HG02970 (cell line): ENCODE data around the gene FAM53C.
A peak's percentile ranks its signal among the peaks of the same experiment; 100 is the strongest.
"Not testable (repeated sequence)": the region's sequence is repeated elsewhere in the genome, so short reads cannot be mapped to it uniquely, and the experiment has no call there.

ENCODE experiments used
- ATAC-seq: cut with Tn5 transposase; IDR thresholded peaks from one replicate; pipeline ENCODE4 v1.9.1; 2021; ENCODE audit warnings: mild to moderate bottlenecking, moderate library complexity, moderate number of reproducible peaks; ENCODE audit not compliant: unreplicated experiment, low FRiP score

The FAM53C gene

DNA sequence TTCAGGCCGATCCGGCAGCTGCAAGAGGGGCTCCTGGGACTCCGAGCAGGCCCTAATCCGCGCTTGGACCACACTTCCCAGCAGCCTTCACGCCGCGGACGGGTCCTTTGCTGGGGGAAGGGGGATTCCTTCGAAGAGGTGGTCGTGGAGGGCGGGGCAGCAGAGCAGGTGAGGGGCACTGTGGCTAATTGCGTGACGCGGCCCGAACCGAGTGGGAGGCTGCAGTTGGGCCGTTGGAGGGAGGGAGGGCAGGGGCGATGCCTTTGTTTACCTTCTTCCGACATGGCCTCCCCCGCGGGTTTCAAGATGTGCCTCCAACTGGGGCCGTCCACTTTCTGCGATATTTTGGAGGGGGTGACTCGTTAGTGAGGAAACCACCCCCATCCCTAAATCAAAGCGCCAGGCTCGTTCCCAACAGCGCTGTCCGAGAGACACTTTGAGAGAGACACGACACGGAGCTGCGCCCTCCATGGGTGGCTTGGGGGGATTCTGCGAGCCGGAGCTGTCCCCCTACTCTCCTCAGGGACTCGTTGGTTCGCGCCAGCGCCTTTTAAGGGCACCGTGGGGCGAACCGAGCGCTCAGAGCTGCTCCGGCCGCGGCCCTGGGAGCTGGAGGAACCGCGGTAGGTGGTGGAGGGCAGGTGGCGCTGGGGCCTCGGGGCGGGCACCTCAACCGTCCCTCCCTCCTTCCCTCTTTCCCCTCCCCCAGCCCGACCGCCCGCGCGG lies at the start of gene FAM53C:
Gene FAM53C, plus strand, starts transcription at position 582 of the 726 bp plus-strand sequence. CDS start 3,070 bp downstream, outside the sequence.
- peak; percentile 78 for ATAC-seq

DNA sequence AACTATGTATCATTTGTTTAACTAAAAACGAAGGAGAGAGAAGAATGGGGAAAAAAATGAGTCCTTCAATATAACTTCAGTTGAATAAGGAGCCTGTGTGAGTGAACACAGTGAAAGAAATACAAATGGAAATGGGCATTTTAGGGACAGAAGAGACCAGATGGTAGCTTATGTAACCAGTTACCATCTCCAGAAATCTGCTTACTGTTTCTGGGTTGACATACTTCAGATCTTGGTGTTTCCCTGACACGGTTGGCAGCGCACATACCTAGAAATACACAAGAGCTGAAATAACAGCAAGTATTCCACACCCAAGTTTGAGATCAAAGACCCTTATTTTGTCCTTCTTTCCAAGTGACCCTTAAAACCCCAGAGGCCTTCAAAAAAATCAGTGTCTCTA lies 48.8 kb upstream of the FAM53C start:
- no peak for ATAC-seq

DNA sequence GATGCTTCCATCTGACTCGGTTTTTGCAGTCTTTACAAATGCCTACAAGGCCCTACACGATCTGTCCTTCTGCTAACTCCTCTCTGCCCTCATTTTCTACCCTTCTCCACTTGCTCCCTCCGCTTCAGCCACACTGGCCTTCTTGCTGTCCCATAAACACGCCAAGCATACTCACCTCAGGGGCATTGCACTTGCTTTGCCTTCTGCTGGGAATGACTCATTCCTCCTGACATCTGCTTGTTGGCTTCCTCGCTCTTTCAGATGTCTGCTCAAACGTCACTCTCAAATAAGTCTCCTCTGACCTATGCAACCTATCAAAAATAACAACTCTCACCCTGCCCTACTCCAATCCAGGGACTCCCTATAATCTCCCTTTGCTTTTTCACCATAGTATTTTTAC lies 34.7 kb upstream of the FAM53C start:
- ATAC-seq = no peak

DNA sequence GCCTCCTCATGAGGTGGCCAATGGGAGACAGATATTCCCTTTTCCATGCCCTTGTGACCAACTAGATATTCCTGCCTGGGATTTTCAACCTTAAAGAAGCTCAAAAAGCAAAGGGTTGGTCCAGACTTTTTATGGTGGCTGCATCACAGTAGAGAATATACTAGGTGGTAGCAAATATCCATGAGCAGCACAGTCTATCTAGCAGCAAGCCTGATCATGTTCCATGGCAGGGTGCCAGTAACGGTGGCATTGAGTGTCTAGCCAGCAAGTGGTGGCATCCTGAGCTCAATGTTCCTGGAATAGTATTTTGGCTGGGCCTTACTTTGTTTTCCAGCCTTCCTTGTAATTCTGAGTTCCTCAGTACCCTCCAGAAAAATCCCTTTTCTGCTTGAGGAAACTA lies 32.3 kb upstream of the FAM53C start:
- ATAC-seq = no peak

DNA sequence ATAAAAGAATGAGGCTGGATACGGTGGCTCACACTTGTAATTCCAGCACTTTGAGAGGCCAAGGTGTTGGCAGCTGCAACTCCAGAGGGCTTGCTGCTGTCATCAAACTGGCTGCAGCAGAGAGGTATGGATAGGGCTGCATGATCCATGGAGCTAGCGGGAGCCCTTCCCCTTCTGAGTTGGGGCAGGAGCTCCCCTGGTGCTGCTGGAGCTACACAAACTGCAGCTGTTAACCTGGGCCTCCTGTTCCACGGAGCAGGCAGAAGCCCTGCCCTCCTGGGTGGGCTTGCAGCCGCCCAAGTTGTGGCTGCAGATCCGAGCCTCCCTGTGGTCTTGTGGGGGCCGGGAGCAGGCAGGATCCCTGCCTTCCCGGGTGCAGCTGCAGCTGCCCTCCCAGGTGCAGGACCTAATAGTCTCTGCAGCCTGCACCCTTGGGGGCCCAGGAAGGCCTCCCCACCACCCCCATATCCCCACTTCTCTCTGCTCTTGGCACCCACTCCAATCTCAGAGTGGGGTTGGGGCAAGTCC lies 22.3 kb upstream of the FAM53C start:
- ATAC-seq = no peak

- no peak for ATAC-seq
Measured at GRCh38 chr5:138316355-138316754, 21.7 kb upstream of the FAM53C start.

- ATAC-seq = not testable (repeated sequence)
Measured at GRCh38 chr5:138318211-138318610, 19.9 kb upstream of the FAM53C start.

- no peak for ATAC-seq
Measured at GRCh38 chr5:138330813-138331448, 7.1 kb upstream of the FAM53C start.

GRCh38 chr5:138331449-138332368 lies 6.4 kb upstream of the FAM53C start, which contains the start of gene CDC25C:
CDC25C (minus strand) TSS chr5:138331804; CDS start chr5:138331180, 624 bp downstream.
- ATAC-seq = peak; percentile 99

- no peak for ATAC-seq
Measured at GRCh38 chr5:138334867-138335447, 3.1 kb upstream of the FAM53C start.

- peak; percentile 9 for ATAC-seq
Measured at GRCh38 chr5:138336952-138337684, 948 bp upstream of the FAM53C start.

DNA sequence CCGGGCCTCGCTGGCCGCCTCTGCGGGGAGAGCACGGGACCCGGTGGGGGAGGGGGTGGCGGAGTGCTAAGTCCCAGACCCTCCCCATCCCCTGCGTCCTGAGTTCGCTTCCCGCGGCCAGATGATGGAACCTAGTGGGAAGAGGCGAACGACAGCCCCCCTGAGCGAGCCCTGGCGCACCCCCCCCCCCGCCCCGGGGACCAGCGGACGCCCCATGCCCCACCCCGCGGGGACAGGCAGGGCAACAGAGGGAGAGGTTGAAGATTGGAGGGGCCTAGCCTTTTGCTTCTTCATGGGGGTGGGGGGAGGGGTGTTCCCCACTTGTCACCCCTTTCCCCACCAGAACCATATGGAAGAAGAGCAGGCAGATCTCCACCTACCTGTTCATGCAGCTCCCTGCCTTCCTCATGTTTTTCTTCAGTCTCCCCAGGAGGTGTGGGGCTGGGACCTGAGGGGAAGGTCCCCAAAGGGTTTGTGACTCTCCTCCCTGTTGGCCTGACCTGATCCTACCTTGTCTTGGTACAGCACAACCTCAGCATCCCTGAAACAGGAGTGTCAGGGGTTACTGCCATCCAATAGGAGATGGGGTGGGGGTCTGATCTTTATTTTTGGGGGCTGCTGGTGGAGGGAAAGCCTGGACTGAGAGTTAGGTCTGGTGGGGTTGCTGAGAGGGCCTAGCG lies 485 bp downstream of the FAM53C start:
- peak; percentile 7 for ATAC-seq

DNA sequence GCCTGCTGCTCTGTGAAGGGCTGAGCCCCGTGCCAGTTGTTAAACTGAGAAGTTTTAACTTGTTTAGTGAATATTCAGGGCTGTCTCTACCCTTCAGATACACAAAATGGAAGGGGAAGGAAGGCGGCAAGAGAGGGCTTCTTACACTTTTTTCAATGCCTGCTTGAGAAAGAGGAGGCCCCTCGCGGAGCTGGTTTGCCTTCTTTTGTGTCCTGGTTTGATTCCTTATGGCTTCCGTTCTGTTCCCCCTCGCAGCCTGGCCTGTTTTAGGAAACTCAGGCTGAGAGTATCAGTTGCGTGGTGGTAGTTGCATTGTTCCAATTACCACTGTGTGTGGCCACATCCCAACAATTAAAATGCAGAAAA lies 1.0 kb downstream of the FAM53C start:
- no peak for ATAC-seq

- no peak for ATAC-seq
Measured at GRCh38 chr5:138339464-138339863, 1.4 kb downstream of the FAM53C start.

DNA sequence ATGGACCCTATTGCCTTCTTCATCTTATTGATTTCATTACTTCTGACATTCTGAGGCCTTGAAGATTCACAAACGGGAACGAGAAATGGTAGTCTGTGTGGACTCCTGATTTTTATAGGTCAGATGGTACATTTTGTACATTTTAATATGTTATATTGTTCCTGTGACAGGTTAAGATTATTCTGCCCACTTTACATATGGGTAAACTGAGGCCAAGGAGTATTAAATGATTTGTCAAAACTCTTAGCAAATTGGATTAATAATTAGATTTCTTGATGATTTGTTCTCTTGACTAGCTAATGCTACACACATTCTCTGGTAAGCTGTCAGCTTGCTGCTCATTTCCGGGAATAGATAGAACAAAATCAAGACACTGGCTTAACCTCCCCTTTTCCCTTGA lies 1.9 kb downstream of the FAM53C start:
- ATAC-seq = no peak

DNA sequence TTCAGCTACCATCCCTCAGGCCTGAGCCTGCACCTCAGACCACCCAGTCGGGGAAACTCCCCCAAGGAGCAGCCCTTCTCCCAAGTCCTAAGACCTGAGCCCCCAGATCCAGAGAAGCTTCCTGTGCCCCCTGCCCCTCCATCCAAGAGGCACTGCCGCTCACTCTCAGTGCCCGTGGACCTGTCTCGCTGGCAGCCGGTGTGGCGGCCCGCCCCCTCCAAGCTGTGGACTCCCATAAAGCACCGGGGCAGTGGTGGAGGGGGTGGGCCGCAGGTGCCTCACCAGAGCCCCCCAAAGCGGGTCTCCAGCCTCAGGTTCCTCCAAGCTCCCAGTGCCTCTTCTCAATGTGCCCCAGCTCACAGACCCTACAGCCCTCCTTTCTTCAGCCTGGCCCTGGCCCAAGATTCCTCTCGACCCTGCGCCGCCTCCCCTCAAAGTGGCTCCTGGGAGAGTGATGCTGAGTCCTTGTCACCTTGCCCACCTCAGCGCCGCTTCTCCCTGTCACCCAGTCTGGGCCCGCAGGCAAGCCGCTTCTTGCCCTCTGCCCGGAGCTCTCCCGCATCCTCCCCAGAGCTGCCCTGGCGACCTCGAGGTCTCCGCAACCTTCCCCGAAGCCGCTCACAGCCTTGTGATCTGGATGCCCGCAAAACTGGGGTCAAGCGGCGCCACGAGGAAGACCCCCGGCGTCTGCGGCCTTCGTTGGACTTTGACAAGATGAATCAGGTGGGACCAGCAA lies 7.0 kb downstream of the FAM53C start:
- no peak for ATAC-seq

- ATAC-seq = no peak
Measured at GRCh38 chr5:138346889-138347288, 8.8 kb downstream of the FAM53C start.

DNA sequence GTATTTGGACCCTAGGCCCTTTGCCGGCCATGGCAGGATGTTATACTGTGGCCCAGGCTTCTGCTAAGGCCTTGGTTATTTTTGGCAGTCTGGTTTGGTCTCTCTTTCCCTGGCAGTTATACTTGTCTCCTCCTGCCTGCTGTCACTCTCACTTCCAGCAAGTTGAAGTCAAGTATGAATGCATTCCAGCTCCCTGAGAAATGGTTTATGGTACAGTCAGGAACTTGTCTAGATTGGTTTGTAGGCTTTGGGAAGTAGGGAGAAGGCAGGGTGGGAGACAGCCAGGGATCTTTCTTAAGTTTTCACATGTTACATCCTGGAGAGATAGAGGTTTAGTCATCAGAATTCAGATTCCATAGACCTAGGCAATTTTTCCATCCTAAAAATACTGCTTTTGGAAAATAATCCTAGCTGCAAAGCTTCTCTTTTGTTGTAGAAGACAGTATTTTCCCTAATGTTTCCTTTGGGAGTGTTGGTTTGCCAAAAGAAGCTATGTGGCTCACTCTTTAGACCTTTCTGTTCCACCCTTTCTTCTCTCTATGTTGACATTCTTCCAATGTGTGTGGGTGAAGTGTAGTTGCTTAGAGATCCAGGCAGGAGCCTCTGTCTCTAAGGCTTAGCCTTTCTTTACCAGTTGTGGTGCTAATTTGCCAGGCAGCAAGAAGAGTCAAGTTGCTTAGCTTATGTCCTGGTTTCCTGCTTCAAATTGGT lies 11.9 kb downstream of the FAM53C start:
- ATAC-seq = no peak
